Measurements from ENCODE around the gene TERT.

TERT gene

GRCh38 chr5:1254196-1254595, 40.7 kb downstream of the TERT start:
- ATAC-seq: no peak
- no peak for TF ChIP-seq CREB5 (CRISPR knock-in tag; IDR thresholded peaks at IDR 0.05; ENCODE audit: low read depth)
- no peak for TF ChIP-seq PATZ1 (CRISPR knock-in tag; IDR thresholded peaks at IDR 0.05; ENCODE audit: borderline replicate concordance)

GRCh38 chr5:1253456-1254105, 41.3 kb downstream of the TERT start:
- no peak for ATAC-seq
- TF ChIP-seq CSRNP3 (CRISPR knock-in tag; IDR thresholded peaks at IDR 0.05) (no peak), ESRRG (CRISPR knock-in tag; IDR thresholded peaks at IDR 0.05) (no peak), ZNF8 (CRISPR knock-in tag; IDR thresholded peaks at IDR 0.05) (no peak), ZNF70 (CRISPR knock-in tag; IDR thresholded peaks at IDR 0.05) (no peak)

GRCh38 chr5:1252681-1253080, 42.2 kb downstream of the TERT start:
- no peak for TF ChIP-seq ZNF8 (CRISPR knock-in tag; IDR thresholded peaks at IDR 0.05)
- TF ChIP-seq TOX (CRISPR knock-in tag; IDR thresholded peaks at IDR 0.05; ENCODE audit: borderline replicate concordance): no peak
- no peak for TF ChIP-seq ZFP3 (CRISPR knock-in tag; IDR thresholded peaks at IDR 0.05)
- TF ChIP-seq CSDC2 (CRISPR knock-in tag; IDR thresholded peaks at IDR 0.05): no peak
- no peak for TF ChIP-seq POU6F1 (CRISPR knock-in tag; IDR thresholded peaks at IDR 0.05; ENCODE audit: borderline replicate concordance, low read depth)
- TF ChIP-seq CSRNP3 (CRISPR knock-in tag; IDR thresholded peaks at IDR 0.05): no peak
- no peak for TF ChIP-seq PPARA (CRISPR knock-in tag; IDR thresholded peaks at IDR 0.05; ENCODE audit: borderline replicate concordance)
- no peak for TF ChIP-seq ZNF70 (CRISPR knock-in tag; IDR thresholded peaks at IDR 0.05)
- TF ChIP-seq GLIS3 (CRISPR knock-in tag; IDR thresholded peaks at IDR 0.05): no peak
- no peak for TF ChIP-seq PATZ1 (CRISPR knock-in tag; IDR thresholded peaks at IDR 0.05; ENCODE audit: borderline replicate concordance)
- TF ChIP-seq BACH2 (CRISPR knock-in tag; IDR thresholded peaks at IDR 0.05; ENCODE audit: borderline replicate concordance): no peak
- TF ChIP-seq SNAI2 (CRISPR knock-in tag; IDR thresholded peaks at IDR 0.05): no peak
- no peak for TF ChIP-seq TSHZ2 (CRISPR knock-in tag; IDR thresholded peaks at IDR 0.05)
- TF ChIP-seq OSR1 (CRISPR knock-in tag; IDR thresholded peaks at IDR 0.05): no peak
- TF ChIP-seq TCF4 (CRISPR knock-in tag; IDR thresholded peaks at IDR 0.05; ENCODE audit: borderline replicate concordance): no peak
- no peak for TF ChIP-seq ISL1 (CRISPR knock-in tag; IDR thresholded peaks at IDR 0.05)
- TF ChIP-seq RARB (CRISPR knock-in tag; IDR thresholded peaks at IDR 0.05): no peak
- TF ChIP-seq ZC3H10 (CRISPR knock-in tag; IDR thresholded peaks at IDR 0.05): no peak
- ATAC-seq: no peak

All from SK-N-SH treated with all-trans-retinoic acid at 6 μM for 48 hours (cell line).